Jurkat, Clone E6-1 (cell line): ENCODE data around the gene DAPK1.

ENCODE experiments used
- DNase-seq: peaks from one replicate; pipeline ENCODE4 v3.0.0-alpha.2; 2011; ENCODE audit warnings: low read depth, low spot score
- H3K4me3 ChIP-seq: 2 replicates; pipeline ENCODE4 v1.5.1; 2011; ENCODE audit warnings: mild to moderate bottlenecking, low read length, control low read depth, moderate library complexity

Gene DAPK1

DNA sequence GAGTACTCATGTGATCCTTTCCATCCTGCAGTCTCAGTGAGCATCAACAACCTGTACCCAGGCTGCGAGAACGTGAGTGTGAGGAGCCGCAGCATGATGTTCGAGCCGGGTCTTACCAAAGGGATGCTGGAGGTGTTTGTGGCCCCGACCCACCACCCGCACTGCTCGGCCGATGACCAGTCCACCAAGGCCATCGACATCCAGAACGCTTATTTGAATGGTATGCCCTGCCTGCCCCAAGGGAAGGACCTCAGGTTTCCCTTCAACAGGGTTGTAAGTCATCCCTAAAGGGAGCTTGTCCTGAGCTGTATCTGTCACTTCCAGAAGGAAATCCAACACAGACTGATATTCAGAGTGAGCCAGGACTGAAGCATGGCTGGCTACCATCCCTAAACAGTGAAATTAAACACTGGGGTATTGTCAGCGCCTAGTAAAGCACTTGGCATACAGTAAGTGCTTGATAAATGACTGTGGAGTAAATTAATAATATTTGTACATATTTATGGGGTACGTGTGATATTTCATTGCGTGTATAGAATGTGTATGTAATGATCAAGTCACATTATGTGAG, 188.9 kb downstream of the DAPK1 start:
- DNase-seq, result no peak
- H3K4me3 ChIP-seq, result no peak overlapping the region

DNA sequence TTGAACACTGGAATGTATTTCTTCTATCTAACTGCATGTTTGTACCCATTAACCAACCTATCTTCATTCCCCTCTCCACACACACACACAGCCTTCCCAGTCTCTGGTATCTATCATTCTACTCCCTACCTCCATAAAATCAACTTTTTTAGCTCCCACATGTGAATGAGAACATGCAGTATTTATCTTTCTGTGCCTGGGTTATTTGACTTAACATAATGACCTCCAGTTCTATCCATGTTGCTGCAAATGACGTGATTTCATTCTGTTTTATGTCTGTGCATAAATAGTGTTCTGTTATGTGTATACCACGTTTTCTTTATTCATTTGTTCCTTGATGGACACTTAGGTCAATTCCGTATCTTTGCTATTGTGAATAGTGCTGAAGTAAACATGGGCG, 189.5 kb downstream of the DAPK1 start:
- no peak overlapping the region for H3K4me3 ChIP-seq
- no peak for DNase-seq

DNA sequence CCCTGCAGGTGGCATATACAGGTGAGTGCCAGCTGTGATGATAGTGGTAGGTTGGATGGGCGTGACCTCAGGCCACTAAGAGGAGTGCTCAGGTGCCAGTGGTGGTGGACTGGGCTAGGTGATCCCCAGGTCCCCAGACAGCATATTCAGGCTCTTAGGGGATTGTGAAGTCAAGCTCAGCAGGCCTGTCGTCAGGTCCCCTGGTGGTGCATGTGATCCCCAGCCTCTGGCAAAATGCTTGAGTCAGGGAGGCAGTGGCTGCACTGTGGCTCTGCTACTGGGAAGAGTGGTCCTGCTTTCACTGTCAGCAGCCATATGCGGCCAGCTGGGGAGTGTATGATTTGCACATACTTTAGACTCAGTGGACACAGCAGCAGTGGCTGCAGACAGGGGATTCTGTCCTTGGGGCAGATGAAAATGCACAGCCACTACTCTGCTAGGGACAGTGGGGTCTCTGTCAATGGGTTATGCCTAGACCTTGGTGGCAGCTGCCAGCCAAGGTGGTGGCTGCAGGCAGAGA, 196.6 kb downstream of the DAPK1 start:
- H3K4me3 ChIP-seq, result no peak overlapping the region
- no peak for DNase-seq

DNA sequence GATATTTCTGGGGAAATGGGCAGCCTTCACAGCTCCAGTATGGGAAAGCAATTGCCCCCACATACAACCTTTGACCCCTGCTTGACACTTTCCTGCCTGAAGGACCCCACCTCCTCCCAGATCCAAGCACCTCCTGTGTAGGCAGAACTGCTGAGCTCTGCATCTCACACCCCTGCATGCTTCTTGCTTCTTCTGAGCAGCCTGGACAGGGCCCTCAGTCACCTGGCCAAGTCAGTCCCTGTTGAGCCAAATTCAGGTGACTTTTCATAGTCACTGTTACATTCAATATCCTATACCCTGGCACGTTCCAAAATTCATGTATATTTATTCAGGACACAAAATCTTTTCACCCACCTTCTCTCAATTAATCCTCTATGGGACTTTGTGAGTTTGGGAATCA, 197.9 kb downstream of the DAPK1 start:
- no peak overlapping the region for H3K4me3 ChIP-seq
- DNase-seq, result no peak

DNA sequence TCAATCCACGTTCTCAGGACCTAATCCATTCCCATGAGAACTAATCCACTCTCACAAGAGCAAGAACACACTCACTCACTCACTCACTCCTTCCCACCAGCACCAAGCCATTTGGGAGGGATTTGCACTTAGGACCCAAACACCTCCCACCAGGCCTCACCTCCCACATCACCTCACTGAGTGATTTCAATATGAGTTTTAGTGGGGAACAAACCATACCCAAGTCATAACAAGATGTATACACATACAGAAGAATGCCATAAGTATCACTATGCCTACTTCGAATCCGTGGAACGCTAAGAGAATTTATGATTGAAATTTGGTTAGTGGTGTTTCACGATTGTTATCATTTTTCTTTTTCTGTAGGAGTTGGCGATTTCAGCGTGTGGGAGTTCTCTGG, 199.0 kb downstream of the DAPK1 start:
- no peak for DNase-seq
- no peak overlapping the region for H3K4me3 ChIP-seq

DNA sequence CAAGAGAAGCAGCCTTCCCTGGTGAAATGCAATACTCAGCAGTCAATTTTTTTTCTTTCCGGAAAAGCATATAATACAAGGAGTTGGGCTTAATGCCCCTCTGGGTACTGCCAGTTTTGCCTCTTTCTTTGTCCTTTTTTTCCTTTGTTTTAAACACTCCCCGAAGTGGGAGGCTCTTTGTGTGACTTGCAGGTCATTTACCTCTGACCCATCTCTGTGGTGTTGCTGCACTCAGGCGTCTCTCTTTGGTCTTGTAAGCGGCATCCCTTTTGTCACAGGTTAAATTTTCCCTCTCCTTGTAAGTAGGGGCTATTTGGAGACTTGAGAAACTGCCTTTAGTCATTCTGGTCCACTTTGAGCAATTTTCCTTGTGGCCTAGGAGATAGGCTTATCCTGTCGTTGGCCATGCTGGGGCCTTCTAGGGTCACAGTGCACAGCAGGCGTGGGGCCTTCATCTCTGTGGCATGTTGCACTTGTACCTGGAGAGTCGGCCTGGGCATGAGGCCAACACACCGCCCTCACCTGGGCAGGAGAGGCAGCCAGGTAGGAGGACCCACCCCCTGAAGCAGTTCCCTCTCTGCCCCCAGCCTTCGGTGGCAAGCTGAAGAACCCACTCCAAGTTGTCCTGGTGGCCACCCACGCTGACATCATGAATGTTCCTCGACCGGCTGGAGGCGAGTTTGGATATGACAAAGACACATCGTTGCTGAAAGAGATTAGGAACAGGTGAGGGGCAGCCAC, 200.6 kb downstream of the DAPK1 start:
- no peak for DNase-seq
- no peak overlapping the region for H3K4me3 ChIP-seq

DNA sequence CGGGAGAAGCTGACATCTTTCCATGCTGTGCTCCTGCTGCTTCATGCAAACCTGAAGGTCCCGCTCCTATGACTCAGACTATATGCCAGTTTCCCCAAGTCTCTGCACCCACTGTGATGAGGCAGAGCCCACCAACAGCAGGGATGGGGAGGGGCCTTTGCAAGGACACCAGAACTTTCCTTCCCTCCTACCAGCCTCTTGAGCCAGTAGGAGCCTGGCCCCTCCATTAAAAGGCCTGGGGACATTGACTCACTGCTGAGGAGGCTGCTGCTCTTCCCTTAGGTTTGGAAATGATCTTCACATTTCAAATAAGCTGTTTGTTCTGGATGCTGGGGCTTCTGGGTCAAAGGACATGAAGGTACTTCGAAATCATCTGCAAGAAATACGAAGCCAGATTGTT, 202.2 kb downstream of the DAPK1 start:
- DNase-seq, result no peak
- H3K4me3 ChIP-seq, result no peak overlapping the region

DNA sequence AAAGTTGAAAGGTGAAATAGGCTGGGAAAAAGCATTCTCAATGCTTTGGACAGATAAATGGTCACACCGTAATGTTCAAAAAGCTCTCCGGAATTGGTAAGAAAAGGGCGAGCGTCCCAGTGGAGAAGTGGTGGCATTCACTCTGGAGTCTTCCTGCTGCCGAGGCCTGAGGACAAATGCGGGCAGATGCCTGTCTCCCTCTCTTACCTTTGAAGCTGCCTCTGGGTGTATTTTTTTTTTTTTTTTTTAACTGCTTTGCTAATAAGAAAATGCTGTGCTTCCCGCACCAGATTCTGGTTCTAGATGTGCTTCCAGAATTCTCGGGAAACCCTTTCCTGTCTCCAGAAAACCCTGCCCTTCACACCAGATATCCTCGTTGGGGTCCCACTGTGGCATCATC, 203.8 kb downstream of the DAPK1 start:
- H3K4me3 ChIP-seq, result no peak overlapping the region
- DNase-seq, result no peak

DNA sequence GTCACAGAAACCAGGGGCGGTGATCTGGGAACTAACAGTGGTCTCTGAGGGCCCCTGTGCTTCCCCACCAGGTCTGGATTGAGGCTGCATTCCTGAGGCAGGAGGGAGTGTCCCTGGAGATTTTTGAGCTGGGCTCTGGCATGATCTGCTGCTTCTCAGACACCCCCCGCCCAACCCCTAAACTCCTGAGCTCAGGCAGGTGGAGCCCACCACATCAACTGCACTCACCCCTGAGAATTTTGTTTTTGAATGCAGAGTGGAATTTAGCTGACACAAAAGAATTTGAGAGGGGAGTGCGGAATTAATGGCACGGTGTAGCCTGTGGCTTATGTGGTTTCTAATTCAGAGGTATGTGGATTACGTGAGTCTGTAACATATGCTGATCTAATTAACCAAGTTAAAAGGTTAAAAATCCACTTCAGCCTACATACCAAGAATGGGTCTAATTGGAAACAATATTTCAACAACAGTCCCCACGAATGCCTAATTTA, 204.3 kb downstream of the DAPK1 start:
- no peak overlapping the region for H3K4me3 ChIP-seq
- no peak for DNase-seq

DNA sequence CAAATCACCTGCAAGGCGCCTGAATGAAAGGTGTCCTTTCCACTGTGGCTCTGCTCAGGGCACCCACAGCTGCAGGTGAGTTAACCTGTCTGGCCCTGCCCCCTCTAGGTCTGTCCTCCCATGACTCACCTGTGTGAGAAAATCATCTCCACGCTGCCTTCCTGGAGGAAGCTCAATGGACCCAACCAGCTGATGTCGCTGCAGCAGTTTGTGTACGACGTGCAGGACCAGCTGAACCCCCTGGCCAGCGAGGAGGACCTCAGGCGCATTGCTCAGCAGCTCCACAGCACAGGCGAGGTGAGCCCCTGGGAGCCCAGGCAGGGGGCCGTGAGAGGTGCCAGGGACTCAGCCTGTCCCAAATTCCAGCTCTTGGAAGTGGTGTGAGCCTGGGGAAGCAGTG, 205.3 kb downstream of the DAPK1 start:
- no peak for DNase-seq
- no peak overlapping the region for H3K4me3 ChIP-seq

DNA sequence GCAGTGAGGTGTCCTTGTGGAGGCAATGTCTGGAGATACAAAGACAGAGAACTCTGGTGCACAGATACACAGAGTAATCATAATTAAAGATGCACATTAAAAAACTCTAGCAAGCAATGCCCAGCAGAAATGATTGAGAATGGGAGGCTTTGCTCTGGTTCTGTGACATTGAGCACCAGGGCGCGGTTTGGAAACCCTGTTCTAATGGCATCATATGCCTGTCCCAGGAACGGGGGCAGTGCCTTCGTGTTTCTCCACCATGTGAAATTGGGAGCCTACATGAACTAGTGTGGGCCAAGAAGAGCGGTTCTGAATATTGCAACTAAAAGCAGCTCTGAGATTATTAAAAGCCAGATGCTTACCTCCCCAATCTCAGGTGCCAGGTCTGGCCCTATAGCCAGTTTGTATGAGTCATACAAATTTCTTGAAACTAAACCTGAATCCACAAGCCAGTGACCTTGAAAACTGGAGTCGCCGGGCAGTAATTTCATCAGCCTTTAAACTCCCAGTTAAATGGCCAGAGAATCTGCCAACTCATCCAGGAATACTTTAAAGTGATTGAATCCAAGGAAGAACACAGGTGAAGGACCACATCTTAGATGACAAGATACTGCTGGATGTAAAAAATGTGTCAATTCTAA, 206.1 kb downstream of the DAPK1 start:
- no peak for DNase-seq
- H3K4me3 ChIP-seq, result no peak overlapping the region

DNA sequence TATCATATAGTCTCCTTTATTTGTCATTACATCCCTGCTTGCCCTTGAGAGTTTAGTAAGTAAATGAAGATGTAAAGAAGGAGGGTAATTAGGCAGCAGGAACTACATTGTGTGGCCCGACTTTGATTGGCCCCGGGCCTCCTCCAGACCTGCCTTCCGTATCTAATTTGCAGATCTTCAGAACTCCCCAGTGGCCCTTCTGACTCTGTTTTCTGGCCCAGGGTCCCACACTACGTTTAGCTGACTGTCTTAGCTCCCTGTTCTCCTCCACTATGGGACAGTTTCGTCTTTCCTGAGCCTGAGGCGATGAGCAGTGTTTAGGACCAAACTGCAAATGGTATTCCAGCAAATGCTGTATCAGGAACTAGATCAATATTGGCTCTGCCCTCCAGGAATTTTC, 206.7 kb downstream of the DAPK1 start:
- no peak overlapping the region for H3K4me3 ChIP-seq
- DNase-seq, result no peak

DNA sequence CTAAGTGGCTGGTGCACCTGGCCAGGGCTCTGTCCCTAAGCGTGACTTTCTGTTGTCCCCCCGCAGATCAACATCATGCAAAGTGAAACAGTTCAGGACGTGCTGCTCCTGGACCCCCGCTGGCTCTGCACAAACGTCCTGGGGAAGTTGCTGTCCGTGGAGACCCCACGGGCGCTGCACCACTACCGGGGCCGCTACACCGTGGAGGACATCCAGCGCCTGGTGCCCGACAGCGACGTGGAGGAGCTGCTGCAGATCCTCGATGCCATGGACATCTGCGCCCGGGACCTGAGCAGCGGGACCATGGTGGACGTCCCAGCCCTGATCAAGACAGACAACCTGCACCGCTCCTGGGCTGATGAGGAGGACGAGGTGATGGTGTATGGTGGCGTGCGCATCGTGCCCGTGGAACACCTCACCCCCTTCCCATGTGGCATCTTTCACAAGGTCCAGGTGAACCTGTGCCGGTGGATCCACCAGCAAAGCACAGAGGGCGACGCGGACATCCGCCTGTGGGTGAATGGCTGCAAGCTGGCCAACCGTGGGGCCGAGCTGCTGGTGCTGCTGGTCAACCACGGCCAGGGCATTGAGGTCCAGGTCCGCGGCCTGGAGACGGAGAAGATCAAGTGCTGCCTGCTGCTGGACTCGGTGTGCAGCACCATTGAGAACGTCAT, 208.5 kb downstream of the DAPK1 start:
- no peak overlapping the region for H3K4me3 ChIP-seq
- no peak for DNase-seq

DNA sequence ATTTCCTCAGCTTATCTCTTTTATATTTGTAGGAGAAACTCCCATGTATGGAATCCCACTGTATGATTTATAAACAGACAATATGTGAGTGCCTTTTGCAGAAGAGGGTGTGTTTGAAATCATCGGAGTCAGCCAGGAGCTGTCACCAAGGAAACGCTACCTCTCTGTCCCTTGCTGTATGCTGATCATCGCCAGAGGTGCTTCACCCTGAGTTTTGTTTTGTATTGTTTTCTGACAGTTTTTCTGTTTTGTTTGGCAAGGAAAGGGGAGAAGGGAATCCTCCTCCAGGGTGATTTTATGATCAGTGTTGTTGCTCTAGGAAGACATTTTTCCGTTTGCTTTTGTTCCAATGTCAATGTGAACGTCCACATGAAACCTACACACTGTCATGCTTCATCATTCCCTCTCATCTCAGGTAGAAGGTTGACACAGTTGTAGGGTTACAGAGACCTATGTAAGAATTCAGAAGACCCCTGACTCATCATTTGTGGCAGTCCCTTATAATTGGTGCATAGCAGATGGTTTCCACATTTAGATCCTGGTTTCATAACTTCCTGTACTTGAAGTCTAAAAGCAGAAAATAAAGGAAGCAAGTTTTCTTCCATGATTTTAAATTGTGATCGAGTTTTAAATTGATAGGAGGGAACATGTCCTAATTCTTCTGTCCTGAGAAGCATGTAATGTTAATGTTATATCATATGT, 210.3 kb downstream of the DAPK1 start:
- DNase-seq, result no peak
- H3K4me3 ChIP-seq, result no peak overlapping the region

DNA sequence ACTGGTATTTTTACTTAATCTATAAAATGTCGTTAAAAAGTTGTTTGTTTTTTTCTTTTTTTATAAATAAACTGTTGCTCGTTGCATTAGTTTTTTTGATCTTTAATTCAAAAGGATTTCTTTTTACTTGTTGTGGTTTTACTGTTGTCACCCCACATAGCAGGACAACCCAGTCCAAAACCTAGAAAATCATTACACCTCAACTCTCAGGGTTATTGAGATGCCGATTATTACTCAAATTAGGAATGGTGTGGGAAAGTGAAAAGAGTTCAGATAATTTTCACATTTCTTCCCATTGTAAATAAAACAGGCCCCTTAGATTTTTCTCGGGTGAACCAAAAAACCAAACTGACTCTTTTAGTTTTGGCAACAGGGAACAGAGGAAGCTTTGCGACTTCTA, 210.9 kb downstream of the DAPK1 start:
- H3K4me3 ChIP-seq, result no peak overlapping the region
- DNase-seq, result no peak

DNA sequence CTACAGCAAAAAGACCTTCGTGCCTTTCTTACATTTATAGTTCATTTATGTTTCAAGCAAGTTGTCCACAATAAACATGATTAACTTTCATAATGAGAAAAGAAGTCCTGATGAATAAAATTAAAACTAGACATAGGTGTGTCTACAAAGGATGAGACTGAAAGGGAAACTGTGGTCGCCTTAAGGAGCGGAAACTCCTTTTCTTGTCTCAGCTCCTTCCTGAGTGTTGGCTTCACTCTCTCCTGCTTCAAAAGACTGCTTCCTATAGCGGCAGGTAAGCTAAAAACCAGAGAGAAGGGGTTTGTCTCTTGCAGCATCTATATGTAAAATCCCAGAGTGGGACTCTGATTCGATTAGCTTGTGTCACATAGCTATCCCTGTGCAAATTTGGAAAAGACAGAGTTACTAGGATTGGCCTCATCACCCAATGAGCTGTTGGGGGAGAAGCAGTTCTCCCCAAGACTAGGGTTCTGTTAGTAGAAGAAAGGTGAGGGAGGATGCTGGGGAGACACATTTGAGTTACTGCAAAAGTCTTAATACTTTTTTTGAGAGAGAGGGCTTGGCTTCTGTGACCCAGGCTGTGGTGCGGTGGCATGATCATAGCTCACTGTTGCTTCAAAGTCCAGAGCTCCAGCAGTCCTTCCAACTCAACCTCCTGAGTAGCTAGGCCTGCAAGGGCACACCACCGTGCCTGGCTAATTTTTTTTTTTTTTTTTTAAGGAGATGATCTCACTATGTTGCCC, 211.5 kb downstream of the DAPK1 start:
- peak; percentile 32 for DNase-seq
- H3K4me3 ChIP-seq, result no peak overlapping the region

DNA sequence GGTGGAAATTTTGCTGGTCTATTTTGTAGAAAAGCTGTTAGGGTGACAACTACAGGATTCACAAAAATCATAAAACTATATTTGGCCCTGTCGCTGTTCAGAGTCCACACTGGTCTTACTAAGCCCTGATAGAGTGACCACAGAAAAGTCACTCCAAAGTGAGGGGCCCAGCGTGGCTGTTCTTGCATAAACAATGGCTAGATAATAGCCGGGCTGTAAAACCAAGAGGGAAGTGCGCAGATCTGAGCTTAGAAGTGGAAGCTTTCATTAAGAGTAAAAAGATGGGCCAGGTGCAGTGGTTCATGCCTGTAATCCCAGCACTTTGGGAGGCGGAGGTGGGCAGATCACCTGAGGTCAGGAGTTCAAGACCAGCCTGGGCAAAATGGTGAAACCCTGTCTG, 212.8 kb downstream of the DAPK1 start:
- DNase-seq, result no peak
- H3K4me3 ChIP-seq, result no peak overlapping the region

DNA sequence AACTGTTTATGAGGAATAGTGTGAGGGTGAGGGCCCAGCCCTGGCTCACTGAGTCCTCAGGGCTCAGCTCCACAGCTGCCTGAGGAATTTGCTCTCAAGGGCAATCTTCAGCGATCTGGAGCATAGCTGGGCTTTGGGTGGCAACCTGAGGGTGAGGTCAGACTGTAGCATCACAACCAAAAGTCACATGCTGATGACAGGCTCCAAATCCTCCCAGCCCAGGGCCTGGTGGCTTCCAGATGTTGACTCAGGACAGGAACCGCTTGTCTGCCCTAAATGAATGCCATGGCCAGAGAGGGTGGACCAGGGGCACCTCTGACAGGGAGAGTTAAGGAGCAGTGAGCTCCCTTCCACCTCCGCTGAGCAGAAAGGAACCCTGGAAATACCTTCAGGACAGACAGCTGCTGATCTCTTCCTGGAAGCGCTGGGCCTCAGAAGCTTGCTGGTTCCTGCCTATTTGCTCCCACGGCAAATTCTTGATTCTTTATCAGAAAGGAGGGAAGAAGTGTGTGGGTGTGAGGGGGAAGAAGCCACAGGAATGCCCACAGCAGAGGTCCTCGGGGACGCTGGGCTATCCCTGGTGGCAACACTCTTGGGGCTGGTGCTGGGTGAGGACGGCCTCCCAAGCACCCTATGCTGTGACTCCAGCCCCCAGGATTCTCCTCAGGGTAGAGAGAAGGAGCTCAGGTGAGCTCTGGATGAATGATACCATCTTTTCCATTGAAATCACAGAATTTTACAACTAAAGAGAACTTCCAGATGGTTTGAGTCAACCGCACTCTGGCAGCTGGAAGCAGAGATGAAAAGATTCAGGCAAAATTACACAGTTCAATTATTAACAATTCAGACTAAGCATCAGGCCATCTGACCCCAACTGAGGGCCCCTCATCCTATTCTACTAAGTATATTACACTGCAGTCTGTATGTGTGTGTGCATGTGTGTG, 214.5 kb downstream of the DAPK1 start:
- DNase-seq, result no peak
- no peak overlapping the region for H3K4me3 ChIP-seq
